MCF 10A (cell line): Measurements from ENCODE around the gene MYLIP. TPM values are rescaled to one million over a fixed set of nuclear protein-coding genes. Genes with fewer than 3 reads are reported as not detected.

ENCODE experiments used
- BruUV-seq: library from RNA; stranded (reverse); fragments of 400-500 nt; replicated peaks from 2 replicates; lab custom pipeline; 2021; lab: Mats Ljungman, UMichigan
- CTCF ChIA-PET: fragments of 300-600 bp; sonication (Branson Sonifier 250); formaldehyde crosslinking; extraction: SDS; loops from one replicate; lab custom pipeline; 2021; ENCODE audit warnings: antibody characterized with exemption, inconsistent platforms; lab: Yijun Ruan, JAX
- POLR2A ChIA-PET: fragments of 300-600, 350-650 bp; sonication (Branson Sonifier 250); formaldehyde crosslinking; extraction: SDS; loops from one replicate; lab custom pipeline; 2020; ENCODE audit warnings: antibody characterized with exemption, inconsistent platforms; lab: Yijun Ruan, JAX
- DNase-seq: peaks from one replicate; pipeline ENCODE4 v3.0.0-alpha.2; 2018; ENCODE audit not compliant: unreplicated experiment
- H3K27ac Mint-ChIP-seq: one replicate; pipeline ENCODE4 v1.8.0; 2022; ENCODE audit warnings: mild to moderate bottlenecking, low read depth, mixed read lengths; ENCODE audit not compliant: unreplicated experiment
- H3K27me3 Mint-ChIP-seq: one replicate; pipeline ENCODE4 v1.8.0; 2022; ENCODE audit warnings: mixed read lengths; ENCODE audit not compliant: insufficient read depth, unreplicated experiment
- H3K36me3 Mint-ChIP-seq: one replicate; pipeline ENCODE4 v1.8.0; 2022; ENCODE audit warnings: mild to moderate bottlenecking, moderate library complexity, mixed read lengths; ENCODE audit not compliant: insufficient read depth, unreplicated experiment
- H3K4me1 Mint-ChIP-seq: one replicate; pipeline ENCODE4 v1.8.0; 2022; ENCODE audit warnings: mixed read lengths; ENCODE audit not compliant: insufficient read depth, unreplicated experiment
- H3K4me3 Mint-ChIP-seq: one replicate; pipeline ENCODE4 v1.8.0; 2022; ENCODE audit warnings: mild to moderate bottlenecking, moderate library complexity, mixed read lengths; ENCODE audit not compliant: unreplicated experiment
- H3K9me3 Mint-ChIP-seq: one replicate; pipeline ENCODE4 v1.8.0; 2022; ENCODE audit warnings: mixed read lengths; ENCODE audit not compliant: unreplicated experiment
- intact Hi-C: fragments of 100-400 bp; cut with micrococcal nuclease; formaldehyde crosslinking; loops from 2 replicates; pipeline ENCODE4 v1.14.1; 2022
- total RNA-seq: library from RNA; stranded (reverse); gene quantifications from 2 replicates; pipeline ENCODE4 v1.2.3, GENCODE V29; 2022
- TF ChIP-seq, protein P1 (sequence below): fragments of 200-600 bp; IDR thresholded peaks from one replicate; pipeline ENCODE4 v1.8.0; 2022; ENCODE audit warnings: antibody characterized with exemption, mild to moderate bottlenecking; ENCODE audit not compliant: unreplicated experiment

MYLIP gene
- total RNA-seq, 1 experiment from 2014 or later, result 2.1 TPM

DNA sequence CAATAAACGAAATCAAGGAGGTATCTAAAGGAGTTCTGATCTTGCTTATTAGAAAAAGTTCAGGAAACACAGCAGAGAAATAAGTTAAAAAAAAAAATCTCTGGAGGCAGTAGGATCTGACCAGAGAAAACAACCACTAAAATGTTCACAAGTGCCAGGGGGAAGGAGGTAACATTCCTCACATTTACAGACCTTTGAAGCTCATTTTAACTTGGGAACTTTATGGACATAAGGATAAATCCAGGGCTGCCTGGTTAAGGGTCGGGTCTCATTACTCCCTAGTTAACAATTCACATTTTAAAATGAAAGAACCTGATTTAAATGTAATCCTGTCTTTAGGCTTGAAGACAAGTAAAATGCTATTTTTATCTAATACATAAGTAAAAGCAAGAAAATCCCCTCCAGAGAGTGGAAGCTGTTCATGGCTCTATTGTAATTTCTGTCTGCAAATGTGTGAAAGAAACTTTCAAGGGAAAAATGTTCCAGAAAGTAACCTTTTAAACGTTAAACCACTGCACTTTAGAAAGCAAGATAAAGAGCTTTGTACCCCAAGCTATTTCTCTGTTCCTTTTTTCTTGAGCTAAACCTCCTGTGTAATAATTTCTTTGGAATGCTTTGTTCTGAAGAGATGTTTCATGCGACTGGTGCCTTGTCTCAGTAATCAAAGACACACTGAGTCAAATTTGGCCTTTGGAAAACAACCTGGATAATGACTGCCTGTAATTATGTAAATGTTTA, 38.2 kb downstream of the MYLIP start:
- H3K4me3 Mint-ChIP-seq, result no peak overlapping the region
- ChIA-PET POLR2A (no interaction called here), CTCF (interaction anchor here (0.9 to 1.8 kb wide), 4 partner anchors 16 to 476 kb away, joined by 3 to 6 read pairs (median 4); no protein-coding TSS in a partner anchor)
- no peaks in the 10 kb centered on the region for H3K9me3 Mint-ChIP-seq
- intact Hi-C loops, result no loop called here
- TF ChIP-seq, protein P1, sequence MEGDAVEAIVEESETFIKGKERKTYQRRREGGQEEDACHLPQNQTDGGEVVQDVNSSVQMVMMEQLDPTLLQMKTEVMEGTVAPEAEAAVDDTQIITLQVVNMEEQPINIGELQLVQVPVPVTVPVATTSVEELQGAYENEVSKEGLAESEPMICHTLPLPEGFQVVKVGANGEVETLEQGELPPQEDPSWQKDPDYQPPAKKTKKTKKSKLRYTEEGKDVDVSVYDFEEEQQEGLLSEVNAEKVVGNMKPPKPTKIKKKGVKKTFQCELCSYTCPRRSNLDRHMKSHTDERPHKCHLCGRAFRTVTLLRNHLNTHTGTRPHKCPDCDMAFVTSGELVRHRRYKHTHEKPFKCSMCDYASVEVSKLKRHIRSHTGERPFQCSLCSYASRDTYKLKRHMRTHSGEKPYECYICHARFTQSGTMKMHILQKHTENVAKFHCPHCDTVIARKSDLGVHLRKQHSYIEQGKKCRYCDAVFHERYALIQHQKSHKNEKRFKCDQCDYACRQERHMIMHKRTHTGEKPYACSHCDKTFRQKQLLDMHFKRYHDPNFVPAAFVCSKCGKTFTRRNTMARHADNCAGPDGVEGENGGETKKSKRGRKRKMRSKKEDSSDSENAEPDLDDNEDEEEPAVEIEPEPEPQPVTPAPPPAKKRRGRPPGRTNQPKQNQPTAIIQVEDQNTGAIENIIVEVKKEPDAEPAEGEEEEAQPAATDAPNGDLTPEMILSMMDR, result no peak
- no peak for DNase-seq
- H3K4me1 Mint-ChIP-seq, result peaks cover 10% of the 10 kb centered on the region
- no peaks in the 10 kb centered on the region for H3K36me3 Mint-ChIP-seq
- BruUV-seq, result no TSS peak
- H3K27me3 Mint-ChIP-seq, result peaks cover 53% of the 10 kb centered on the region
- no peak overlapping the region for H3K27ac Mint-ChIP-seq

DNA sequence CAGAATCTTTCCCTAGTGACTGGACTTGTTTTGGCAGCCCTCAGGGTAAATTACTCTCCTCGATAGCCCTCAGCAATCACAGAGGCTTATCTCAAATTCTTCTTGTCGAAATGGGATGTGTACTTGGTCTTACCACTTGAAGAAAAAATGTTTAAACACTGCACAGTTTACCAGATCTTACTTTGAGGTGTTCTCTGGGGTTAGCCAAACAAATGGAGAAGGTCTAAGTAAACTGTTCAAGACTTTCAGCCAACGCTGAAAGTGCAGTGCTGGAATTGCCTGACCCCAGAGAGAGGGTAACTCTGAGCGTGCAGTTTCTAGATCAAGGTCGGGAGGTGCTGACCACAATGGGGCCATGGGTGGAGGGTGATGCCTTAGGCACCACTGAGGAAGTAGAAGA, 39.2 kb downstream of the MYLIP start:
- Mint-ChIP-seq H3K27ac (no peak overlapping the region), H3K4me1 (peaks cover 10% of the 10 kb centered on the region), H3K36me3 (no peaks in the 10 kb centered on the region), H3K4me3 (no peak overlapping the region), H3K27me3 (peaks cover 64% of the 10 kb centered on the region), H3K9me3 (no peaks in the 10 kb centered on the region)
- BruUV-seq, result no TSS peak
- TF ChIP-seq, protein P1, result no peak
- POLR2A ChIA-PET, result no interaction called here
- CTCF ChIA-PET, result interaction anchor here (0.5 kb wide), 1 partner anchor 41 kb away, joined by 3 read pairs; no protein-coding TSS in a partner anchor
- DNase-seq, result no peak
- intact Hi-C loops, result no loop called here

DNA sequence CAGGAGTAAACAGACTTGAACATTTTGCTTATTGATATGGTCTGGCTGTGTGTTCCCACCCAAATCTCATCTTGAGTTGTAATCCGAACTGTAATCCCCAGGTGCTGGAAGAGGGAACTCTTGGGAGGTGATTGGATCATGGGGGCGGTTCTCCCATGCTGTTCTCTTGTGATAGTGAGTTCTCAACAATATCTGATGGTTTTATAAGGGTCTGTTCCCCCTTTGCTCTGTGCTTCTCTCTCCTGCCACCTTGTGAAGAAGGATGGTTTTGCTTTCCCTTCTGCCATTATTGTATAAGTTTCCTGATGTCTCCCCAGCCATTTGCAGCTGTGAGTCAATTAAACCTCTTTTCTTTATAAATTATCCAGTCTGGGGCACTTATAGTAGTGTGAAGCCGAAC, 40.0 kb downstream of the MYLIP start:
- intact Hi-C loops, result no loop called here
- no TSS peak for BruUV-seq
- TF ChIP-seq, protein P1, result peak; percentile 42
- CTCF ChIA-PET, result interaction anchor here (0.7 to 1.5 kb wide), 3 partner anchors 13 to 343 kb away, joined by 3 to 9 read pairs (median 5); no protein-coding TSS in a partner anchor
- H3K4me1 Mint-ChIP-seq, result peaks cover 3% of the 10 kb centered on the region
- no peak overlapping the region for H3K27ac Mint-ChIP-seq
- POLR2A ChIA-PET, result interaction anchor here (2.3 kb wide), 1 partner anchor 40 kb away, joined by 7 read pairs; the partner anchor contains the start of gene MYLIP
- H3K4me3 Mint-ChIP-seq, result no peak overlapping the region
- no peaks in the 10 kb centered on the region for H3K36me3 Mint-ChIP-seq
- peak; percentile 31 for DNase-seq
- H3K9me3 Mint-ChIP-seq, result no peaks in the 10 kb centered on the region
- H3K27me3 Mint-ChIP-seq, result peaks cover 66% of the 10 kb centered on the region

DNA sequence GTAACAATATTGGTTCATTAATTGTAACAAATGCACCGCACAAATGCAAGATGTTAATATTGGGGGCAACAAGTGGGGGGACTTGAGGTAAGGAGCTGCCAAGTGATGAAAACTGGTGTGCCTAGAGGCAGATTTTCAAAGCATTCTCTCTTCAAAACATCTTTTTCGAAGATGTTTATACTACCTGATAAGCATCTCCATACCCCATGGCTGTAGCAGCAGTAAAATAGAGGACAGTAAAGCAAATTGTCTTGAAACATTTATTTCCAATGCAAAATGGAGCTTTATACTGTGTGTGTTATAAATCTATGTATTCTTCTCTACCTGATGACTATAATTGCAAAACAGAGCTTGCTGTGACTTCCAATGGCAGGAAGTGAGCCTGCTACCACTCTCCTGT, 42.5 kb downstream of the MYLIP start:
- Mint-ChIP-seq H3K36me3 (no peaks in the 10 kb centered on the region), H3K27ac (no peak overlapping the region), H3K9me3 (no peaks in the 10 kb centered on the region), H3K4me1 (no peaks in the 10 kb centered on the region), H3K4me3 (no peak overlapping the region), H3K27me3 (peaks cover 53% of the 10 kb centered on the region)
- TF ChIP-seq, protein P1, result no peak
- no peak for DNase-seq
- intact Hi-C loops, result no loop called here
- no TSS peak for BruUV-seq
- POLR2A ChIA-PET, result no interaction called here
- CTCF ChIA-PET, result interaction anchor here (1.4 kb wide), 1 partner anchor 12 kb away, joined by 3 read pairs; no protein-coding TSS in a partner anchor
